Pulmonary artery endothelial cell (primary cell): ENCODE results near the gene CUTA. TPM values are rescaled to one million over a fixed set of nuclear protein-coding genes. Genes with fewer than 3 reads are reported as not detected.

Source experiments
- DNase-seq: peaks from one replicate; pipeline ENCODE4 v3.0.0-alpha.2; 2011; ENCODE audit warnings: low read depth, low spot score
- total RNA-seq: library from RNA; depleted of rRNA; stranded (reverse); fragments of >200 nt; gene quantifications from 2 replicates; pipeline ENCODE4 v1.2.3, GENCODE V29; 2014

CUTA gene
- total RNA-seq, 1 donor from 2014 or later: 51.8 TPM

GRCh38 chr6:33424855-33425667 lies 7.2 kb upstream of the CUTA start:
- DNase-seq: no peak

DNA sequence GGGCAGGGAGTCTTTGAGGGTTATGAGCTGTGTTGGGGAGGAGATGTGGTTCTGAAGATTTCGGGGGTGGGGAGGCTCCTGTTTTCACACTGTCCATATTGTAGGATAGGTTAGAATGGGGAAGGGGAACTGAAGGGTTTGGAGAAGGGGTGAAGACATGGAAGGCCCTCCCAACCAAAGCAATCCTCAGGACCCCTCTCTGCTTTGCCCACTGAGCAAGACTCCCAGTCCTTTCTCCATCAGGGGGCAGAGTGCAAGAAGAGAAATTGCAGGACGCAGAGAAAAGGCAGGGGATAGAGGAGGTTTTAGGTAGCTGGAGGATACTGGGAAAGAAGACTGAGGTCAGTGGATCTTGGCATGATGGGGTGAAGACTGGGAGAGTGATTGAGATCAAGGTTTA lies 5.9 kb upstream of the CUTA start:
- DNase-seq: no peak

DNA sequence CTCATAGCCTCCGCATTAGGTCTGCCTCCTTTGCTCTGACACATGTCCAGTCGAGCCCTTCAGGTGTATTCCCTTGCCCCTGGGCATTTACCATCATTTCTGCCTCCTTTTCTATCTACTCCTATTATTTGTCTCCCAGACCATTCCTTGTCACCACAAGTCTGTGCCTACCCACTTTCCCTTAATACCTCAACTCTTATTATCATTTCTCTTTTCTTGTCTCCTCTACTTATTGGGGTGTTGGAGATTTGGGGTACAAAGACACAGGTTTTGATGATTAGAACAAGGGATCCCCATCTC lies 3.4 kb upstream of the CUTA start:
- DNase-seq: no peak

DNA sequence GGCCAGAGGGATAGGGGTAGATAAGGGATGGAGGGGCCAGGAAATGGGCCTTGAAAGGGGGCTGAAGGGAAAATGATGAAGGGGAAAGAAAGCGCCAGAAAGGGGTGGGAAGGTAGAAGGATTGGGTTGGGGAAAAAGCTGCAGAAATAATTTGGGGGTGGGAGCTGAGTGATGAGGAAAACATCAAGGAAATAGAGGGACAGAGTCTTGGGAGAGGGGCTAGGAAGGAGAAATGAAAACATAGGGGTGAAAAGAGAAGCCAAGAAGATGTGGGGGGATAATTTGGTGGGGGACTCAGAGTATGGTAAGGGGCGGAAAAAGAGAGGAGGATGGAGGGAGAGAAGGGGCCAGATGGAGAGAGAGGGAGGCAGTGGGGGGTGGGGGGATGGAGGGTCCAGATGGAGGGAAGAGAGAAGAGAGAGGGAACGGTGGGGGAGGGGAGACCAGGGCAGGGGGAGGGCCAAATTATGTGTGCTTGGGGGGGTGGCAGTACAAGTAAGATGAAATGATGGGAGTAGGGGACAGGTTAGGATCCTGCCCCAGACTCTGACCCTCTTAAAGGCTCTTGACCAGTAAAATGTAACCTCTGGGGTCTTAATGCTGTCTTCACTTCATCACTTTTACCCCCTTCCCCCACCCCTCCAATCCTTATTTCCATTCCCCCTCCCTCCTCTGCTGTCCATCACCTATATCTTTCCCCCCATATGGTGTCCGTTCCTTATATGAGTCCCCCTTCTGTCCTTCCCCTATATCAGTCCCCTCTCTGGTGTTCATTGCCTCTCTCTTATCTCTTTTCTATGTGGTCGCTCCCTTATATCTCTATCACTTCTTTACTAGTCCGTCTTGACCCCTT lies 2.8 kb upstream of the CUTA start:
- no peak for DNase-seq

- DNase-seq: no peak
Measured at GRCh38 chr6:33419580-33420490, 1.9 kb upstream of the CUTA start, which contains the start of gene SYNGAP1. SYNGAP1 (plus strand) TSS chr6:33420065; CDS start chr6:33420265, 200 bp downstream.

- DNase-seq: no peak
Measured at GRCh38 chr6:33418690-33419291, 884 bp upstream of the CUTA start.

GRCh38 chr6:33417128-33417902 lies 592 bp downstream of the CUTA start:
- DNase-seq: no peak

DNA sequence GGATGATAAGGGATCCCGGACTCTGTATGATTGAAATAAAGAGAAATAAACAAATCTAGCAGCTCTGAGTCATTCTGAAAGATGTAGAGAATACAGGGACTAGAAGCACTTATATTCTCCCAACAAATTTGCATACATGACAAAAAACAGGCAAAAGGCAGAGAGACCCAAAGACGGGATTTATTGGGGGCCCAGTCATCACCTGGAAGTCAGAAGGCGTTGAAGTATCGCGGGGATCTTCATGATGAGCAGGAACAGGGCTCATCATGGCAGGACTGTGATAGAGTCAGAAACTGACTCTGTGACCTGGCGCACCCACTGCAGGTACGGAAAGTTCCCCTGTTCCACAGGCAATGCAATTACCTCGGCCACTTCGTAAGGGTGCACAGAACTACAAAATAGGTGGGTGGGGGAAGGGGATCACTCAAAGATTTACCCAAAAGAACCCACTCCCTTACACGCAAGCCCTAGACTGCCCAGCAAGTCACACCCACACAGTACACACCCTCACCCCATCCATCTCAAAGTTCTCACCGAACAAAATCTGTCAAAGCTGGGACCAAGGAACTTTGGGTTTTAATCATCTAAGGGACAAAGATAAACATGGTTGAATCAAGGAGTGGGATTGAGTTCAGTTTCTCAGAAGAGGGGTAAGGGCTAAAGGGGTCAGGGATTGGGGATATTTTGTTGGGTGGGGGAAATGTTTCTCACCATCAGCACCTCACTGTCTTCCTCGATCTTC lies 1.4 kb downstream of the CUTA start:
- DNase-seq: no peak

DNA sequence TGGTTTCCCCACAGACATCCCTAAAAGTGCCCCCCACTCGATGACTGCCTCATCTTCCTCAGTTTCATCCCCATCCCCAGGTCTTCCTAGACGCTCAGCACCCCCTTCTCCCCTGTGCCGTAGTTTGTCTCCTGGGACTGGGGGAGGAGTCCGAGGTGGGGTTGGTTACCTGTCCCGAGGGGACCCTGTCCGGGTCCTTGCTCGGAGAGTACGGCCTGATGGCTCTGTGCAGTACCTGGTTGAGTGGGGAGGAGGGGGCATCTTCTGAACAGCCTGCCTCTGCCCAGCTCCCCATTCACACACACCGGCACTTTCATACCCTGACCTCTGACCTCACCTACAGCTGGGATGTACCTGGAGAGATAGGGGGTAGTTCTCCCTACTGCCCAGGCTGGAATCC lies 2.1 kb downstream of the CUTA start:
- DNase-seq: no peak

GRCh38 chr6:33414592-33415271 lies 3.2 kb downstream of the CUTA start:
- DNase-seq: no peak

DNA sequence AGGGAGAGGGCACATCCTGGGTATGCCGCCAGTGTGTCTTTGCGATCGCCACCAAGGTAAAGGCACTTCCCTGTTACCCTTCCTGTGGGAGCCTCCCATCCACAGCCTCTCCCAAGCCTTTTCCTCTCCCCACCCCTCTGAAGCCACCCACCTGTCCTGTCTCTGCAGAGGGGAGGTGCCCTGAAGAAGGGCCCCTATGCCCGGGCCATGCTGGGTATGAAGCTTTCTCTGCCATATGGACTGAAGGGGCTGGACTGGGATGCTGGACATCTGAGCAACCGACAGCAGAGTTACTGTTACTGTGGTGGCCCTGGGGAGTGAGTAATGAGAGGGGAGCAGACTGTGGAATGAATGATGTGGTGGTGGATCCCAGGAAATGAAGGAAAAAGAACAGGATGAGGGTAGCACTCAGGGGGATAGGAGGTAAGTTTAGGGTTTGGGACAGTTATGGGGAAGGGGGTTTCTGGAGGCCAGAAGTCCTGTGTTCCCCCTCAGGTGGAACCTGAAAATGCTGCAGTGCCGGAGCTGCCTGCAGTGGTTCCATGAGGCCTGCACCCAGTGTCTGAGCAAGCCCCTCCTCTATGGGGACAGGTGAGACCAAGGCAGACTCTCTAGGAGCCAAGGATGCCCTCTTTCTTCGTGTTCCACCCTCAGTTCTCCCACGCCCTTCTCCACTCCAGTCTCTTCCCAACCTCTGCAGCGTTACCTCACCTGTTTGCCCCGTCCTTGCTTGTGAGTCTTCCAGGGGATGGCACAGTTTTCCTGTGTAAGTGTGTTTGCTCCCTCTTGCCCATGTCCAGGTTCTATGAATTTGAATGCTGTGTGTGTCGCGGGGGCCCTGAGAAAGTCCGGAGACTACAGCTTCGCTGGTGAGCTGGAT lies 4.4 kb downstream of the CUTA start:
- DNase-seq: no peak

DNA sequence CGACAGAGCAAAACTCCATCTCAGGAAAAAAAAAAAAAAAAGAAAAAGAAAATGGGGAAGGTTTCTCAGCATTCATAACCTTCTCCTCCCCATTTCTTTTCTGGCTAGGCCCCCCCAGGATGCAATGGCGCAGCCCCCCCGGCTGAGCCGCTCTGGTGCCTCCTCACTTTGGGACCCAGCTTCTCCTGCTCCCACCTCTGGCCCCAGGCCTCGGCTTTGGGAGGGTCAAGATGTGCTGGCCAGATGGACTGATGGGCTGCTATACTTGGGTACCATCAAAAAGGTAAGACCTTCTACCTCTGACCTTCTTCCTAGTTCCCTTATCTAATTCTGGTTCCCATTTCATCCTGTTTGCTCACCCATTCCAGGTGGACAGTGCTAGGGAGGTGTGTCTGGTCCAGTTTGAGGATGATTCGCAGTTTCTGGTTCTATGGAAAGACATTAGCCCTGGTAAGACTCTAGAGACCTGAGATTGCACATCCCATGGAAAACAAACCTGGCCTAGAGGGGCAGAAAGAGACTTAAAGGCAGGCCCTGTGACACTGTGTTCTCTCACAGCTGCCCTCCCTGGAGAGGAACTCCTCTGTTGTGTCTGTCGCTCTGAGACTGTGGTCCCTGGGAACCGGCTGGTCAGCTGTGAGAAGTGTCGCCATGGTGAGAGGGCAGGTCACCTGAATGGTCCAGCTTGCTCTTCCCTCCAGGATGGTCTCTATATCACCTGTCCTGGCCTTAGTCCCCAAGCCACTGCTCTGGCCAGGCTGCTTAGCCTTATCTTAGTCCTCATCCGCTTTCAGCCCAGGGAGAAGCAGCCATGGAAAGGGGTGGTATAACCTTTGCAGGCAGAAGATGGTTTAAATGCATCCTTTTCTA lies 5.5 kb downstream of the CUTA start:
- no peak for DNase-seq

DNA sequence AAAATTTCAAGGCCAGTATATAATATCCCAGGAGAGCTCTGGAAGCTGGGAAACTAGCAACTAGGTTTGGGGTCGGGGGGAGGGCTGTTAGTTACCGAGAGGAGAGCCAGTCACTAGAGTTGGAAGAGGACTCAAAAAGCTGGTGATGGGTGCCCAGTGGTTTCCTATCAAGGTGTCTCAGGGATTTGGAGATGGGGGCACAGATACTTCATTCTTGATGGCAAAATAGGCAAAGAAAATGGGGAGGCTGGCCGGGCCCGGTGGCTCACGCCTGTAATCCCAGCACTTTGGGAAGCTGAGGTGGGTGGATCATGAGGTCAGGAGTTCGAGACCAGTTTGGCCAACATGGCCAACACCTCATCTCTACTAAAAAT lies 6.3 kb downstream of the CUTA start:
- DNase-seq: no peak

- peak; percentile 51 for DNase-seq
Measured at GRCh38 chr6:33410711-33411631, 6.9 kb downstream of the CUTA start, which contains the start of gene PHF1. PHF1 (plus strand) TSS chr6:33411014; CDS start chr6:33412264, 1,250 bp downstream.

- DNase-seq: peak; percentile 90
Measured at GRCh38 chr6:33410050-33410710, 7.7 kb downstream of the CUTA start.
